Tibial nerve (tissue), 3 donors: ENCODE results near the gene SLC34A1.

Source experiments
- POLR2A ChIP-seq, 2 donors: fragments of 450-650 bp; IDR thresholded peaks; one replicate each; pipeline ENCODE4 v1.6.1; 2017; ENCODE audit warnings: antibody characterized with exemption in 2 of 2, mild to moderate bottlenecking in 2 of 2, moderate library complexity in 2 of 2
- TF ChIP-seq, protein P1 (sequence below), 5 experiments: fragments of 200-600 bp in 3 of 5; fragments of 450-650 bp in 2 of 5; sonication (generic) in 3 of 5; IDR thresholded peaks; one replicate each; pipeline ENCODE4 v1.5.1; 2016 to 2019; ENCODE audit warnings: antibody characterized with exemption in 5 of 5, mild to moderate bottlenecking in 3 of 5, moderate library complexity in 2 of 5

DNA sequence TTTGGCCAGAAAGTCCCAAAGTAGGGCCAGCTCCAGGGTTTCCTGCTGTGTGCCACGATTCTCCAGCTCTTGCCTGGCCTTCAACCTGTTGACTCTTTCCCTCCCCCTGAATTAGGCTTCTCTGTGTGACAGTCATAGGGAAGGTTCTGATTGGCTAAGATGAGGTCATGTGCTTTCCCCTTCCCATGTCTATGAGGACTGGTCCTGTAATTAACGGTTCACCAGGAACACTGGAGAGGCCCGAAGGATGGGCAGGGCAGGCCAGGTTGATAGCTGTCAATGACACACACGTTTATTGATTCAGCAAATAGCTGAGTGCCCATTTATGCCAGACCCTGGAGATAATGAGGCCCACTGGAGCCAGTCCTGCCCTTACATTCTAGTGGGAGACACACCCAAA lies 53.4 kb downstream of the SLC34A1 start:
- TF ChIP-seq, protein P1, sequence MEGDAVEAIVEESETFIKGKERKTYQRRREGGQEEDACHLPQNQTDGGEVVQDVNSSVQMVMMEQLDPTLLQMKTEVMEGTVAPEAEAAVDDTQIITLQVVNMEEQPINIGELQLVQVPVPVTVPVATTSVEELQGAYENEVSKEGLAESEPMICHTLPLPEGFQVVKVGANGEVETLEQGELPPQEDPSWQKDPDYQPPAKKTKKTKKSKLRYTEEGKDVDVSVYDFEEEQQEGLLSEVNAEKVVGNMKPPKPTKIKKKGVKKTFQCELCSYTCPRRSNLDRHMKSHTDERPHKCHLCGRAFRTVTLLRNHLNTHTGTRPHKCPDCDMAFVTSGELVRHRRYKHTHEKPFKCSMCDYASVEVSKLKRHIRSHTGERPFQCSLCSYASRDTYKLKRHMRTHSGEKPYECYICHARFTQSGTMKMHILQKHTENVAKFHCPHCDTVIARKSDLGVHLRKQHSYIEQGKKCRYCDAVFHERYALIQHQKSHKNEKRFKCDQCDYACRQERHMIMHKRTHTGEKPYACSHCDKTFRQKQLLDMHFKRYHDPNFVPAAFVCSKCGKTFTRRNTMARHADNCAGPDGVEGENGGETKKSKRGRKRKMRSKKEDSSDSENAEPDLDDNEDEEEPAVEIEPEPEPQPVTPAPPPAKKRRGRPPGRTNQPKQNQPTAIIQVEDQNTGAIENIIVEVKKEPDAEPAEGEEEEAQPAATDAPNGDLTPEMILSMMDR (IDR thresholded peaks at IDR 0.05): no peak
- TF ChIP-seq POLR2A (IDR thresholded peaks at IDR 0.05): no peak
